GM23338 (cell line): ENCODE measurements around the gene SIL1. TPM values are rescaled to one million over a fixed set of nuclear protein-coding genes. Genes with fewer than 3 reads are reported as not detected.
"Not testable (repeated sequence)": the region's sequence is repeated elsewhere in the genome, so short reads cannot be mapped to it uniquely, and the experiment has no call there.

Source experiments
- ATAC-seq: fragments of 200-7000 bp; cut with Tn5 transposase; 3 replicates; pipeline ENCODE4 v1.9.1; 2020
- DNase-seq: peaks from one replicate; pipeline ENCODE4 v3.0.0-alpha.2; 2015; ENCODE audit warnings: low spot score
- H2AFZ ChIP-seq: fragments of 200-600 bp; sonication (generic); 2 replicates; pipeline ENCODE4 v1.8.0; 2016; ENCODE audit warnings: antibody characterized with exemption, mild to moderate bottlenecking, moderate library complexity
- H3F3A ChIP-seq: fragments of 200-600 bp; sonication (generic); replicated peaks from 2 replicates; pipeline ENCODE4 v1.8.0; 2017; ENCODE audit warnings: antibody characterized with exemption, mixed run types, low read depth
- H3K27ac ChIP-seq: fragments of 200-600 bp; sonication (generic); 2 replicates; pipeline ENCODE4 v1.6.1; 2016; ENCODE audit warnings: low read depth
- H3K27me3 ChIP-seq: fragments of 200-600 bp; sonication (generic); 2 replicates; pipeline ENCODE4 v1.8.0; 2016; ENCODE audit warnings: mild to moderate bottlenecking, mixed run types, moderate library complexity; ENCODE audit not compliant: insufficient read depth
- H3K36me3 ChIP-seq: fragments of 200-600 bp; sonication (generic); 2 replicates; pipeline ENCODE4 v1.8.0; 2016; ENCODE audit warnings: mild to moderate bottlenecking; ENCODE audit not compliant: insufficient read depth
- H3K4me1 ChIP-seq: fragments of 200-600 bp; sonication (generic); 2 replicates; pipeline ENCODE4 v1.8.0; 2016; ENCODE audit warnings: mild to moderate bottlenecking, moderate library complexity; ENCODE audit not compliant: insufficient read depth
- H3K4me2 ChIP-seq: fragments of 200-600 bp; sonication (generic); 2 replicates; pipeline ENCODE4 v1.7.1; 2017; ENCODE audit warnings: mixed run types
- H3K4me3 ChIP-seq: fragments of 200-600 bp; sonication (generic); 2 replicates; pipeline ENCODE4 v1.6.1; 2016; ENCODE audit warnings: mixed run types
- H3K79me2 ChIP-seq: fragments of 200-600 bp; sonication (generic); replicated peaks from 2 replicates; pipeline ENCODE4 v1.8.0; 2017; ENCODE audit warnings: mild to moderate bottlenecking; ENCODE audit not compliant: insufficient read depth
- H3K9me2 ChIP-seq: fragments of 200-600 bp; sonication (generic); 2 replicates; pipeline ENCODE4 v1.8.0; 2017; ENCODE audit not compliant: insufficient read depth
- H4K20me1 ChIP-seq: fragments of 200-600 bp; sonication (generic); replicated peaks from 2 replicates; pipeline ENCODE4 v1.8.0; 2017; ENCODE audit warnings: mild to moderate bottlenecking; ENCODE audit not compliant: insufficient read depth
- H3K27ac Mint-ChIP-seq: 2 replicates; pipeline ENCODE4 v1.8.0; 2020; ENCODE audit warnings: inconsistent platforms, mild to moderate bottlenecking, moderate library complexity, mixed read lengths
- H3K27me3 Mint-ChIP-seq: 3 replicates; pipeline ENCODE4 v1.8.0; 2022; ENCODE audit warnings: low read depth, mild to moderate bottlenecking, moderate library complexity, mixed read lengths, inconsistent platforms; ENCODE audit not compliant: insufficient read depth, poor library complexity
- H3K36me3 Mint-ChIP-seq: 3 replicates; pipeline ENCODE4 v1.8.0; 2021; ENCODE audit warnings: low read depth, mild to moderate bottlenecking, inconsistent platforms, moderate library complexity, mixed read lengths
- H3K4me1 Mint-ChIP-seq: 3 replicates; pipeline ENCODE4 v1.8.0; 2020; ENCODE audit warnings: mild to moderate bottlenecking, inconsistent platforms, mixed read lengths
- H3K4me3 Mint-ChIP-seq: 3 replicates; pipeline ENCODE4 v1.8.0; 2021; ENCODE audit warnings: moderate library complexity, mild to moderate bottlenecking, inconsistent platforms, mixed read lengths
- H3K9me3 Mint-ChIP-seq: 3 replicates; pipeline ENCODE4 v1.8.0; 2020; ENCODE audit warnings: moderate library complexity, mild to moderate bottlenecking, inconsistent platforms, mixed read lengths
- JUNB ChIP-seq: IDR thresholded peaks from one replicate; pipeline ENCODE4 v1.6.1; 2016; ENCODE audit warnings: antibody characterized with exemption; ENCODE audit not compliant: unreplicated experiment
- NANOG ChIP-seq: IDR thresholded peaks from 2 replicates; pipeline ENCODE4 v1.6.1; 2016; ENCODE audit warnings: antibody characterized with exemption, borderline replicate concordance
- ZNF462 ChIP-seq: fragments of 250-450 bp; sonication (Bioruptor Pico); IDR thresholded peaks from 2 replicates; pipeline ENCODE4 v1.5.0; 2020; ENCODE audit warnings: mild to moderate bottlenecking, moderate library complexity
- polyA plus RNA-seq: library from polyadenylated mRNA; unstranded; fragments of >200 nt; fragmentation: Nextera tagmentation; extraction: Ambion mirVana; gene quantifications from 2 replicates; pipeline ENCODE4 v1.2.1, GENCODE V29; 2016
- total RNA-seq: library from RNA; depleted of rRNA; stranded (reverse); fragments of >200 nt; shearing (Covaris generic); gene quantifications from 2 replicates; pipeline ENCODE4 v1.2.3, GENCODE V29; 2014
- TF ChIP-seq, protein P1 (sequence below): IDR thresholded peaks from 2 replicates; pipeline ENCODE4 v1.6.1; 2016; ENCODE audit warnings: antibody characterized with exemption

Gene SIL1
- total and polyA plus RNA-seq, 2 experiments from 2014 or later, result 5.5 to 5.9 TPM

DNA sequence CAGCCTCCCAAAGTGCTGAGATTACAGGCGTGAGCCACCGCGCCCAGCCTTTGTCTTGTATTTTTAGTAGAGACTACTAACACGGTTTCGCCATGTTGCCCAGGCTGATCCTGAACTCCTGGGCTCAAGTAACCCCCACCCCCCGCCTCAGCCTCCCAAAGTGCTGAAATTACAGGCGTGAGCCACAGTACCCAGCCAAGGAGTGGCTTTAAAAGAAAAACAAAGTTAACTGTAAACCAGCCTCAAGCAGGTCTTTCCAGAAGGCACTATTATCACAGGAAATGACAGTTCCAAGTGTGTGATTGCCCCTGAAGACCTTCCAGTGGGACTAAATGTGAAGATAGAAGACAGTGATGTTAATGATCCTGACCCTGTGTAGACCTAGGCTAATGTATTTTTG lies 31.1 kb downstream of the SIL1 start:
- no peak for DNase-seq
- H3K9me3 Mint-ChIP-seq, result peaks cover 15% of the 10 kb centered on the region
- no peak overlapping the region for H3K4me3 Mint-ChIP-seq
- Histone ChIP-seq H3K4me2 (no peak overlapping the region), H3K27ac (no peak overlapping the region), H3K79me2 (no peaks in the 10 kb centered on the region), H3K4me1 (peaks cover 2% of the 10 kb centered on the region; the same call in 1 of the 2 replicates), H3F3A (no peaks in the 10 kb centered on the region), H3K27me3 (no peaks in the 10 kb centered on the region), H3K9me2 (no peaks in the 10 kb centered on the region), H3K4me3 (no peak overlapping the region), H2AFZ (no peak overlapping the region), H3K36me3 (no peaks in the 10 kb centered on the region), H4K20me1 (no peaks in the 10 kb centered on the region)
- TF ChIP-seq ZNF462, result no peak
- TF ChIP-seq JUNB, result no peak
- TF ChIP-seq NANOG, result no peak
- TF ChIP-seq, protein P1, sequence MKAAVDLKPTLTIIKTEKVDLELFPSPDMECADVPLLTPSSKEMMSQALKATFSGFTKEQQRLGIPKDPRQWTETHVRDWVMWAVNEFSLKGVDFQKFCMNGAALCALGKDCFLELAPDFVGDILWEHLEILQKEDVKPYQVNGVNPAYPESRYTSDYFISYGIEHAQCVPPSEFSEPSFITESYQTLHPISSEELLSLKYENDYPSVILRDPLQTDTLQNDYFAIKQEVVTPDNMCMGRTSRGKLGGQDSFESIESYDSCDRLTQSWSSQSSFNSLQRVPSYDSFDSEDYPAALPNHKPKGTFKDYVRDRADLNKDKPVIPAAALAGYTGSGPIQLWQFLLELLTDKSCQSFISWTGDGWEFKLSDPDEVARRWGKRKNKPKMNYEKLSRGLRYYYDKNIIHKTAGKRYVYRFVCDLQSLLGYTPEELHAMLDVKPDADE, result no peak
- H3K27me3 Mint-ChIP-seq, result no peaks in the 10 kb centered on the region
- no peak for ATAC-seq
- peaks cover 5% of the 10 kb centered on the region for H3K36me3 Mint-ChIP-seq
- H3K27ac Mint-ChIP-seq, result no peak overlapping the region
- H3K4me1 Mint-ChIP-seq, result peaks cover 14% of the 10 kb centered on the region

- not testable (repeated sequence) for H3K4me2 ChIP-seq, H2AFZ ChIP-seq, H3K36me3 ChIP-seq, ATAC-seq, H3K4me3 ChIP-seq, H3K27ac Mint-ChIP-seq, H3K27ac ChIP-seq, H3K4me3 Mint-ChIP-seq, DNase-seq, H4K20me1 ChIP-seq, H3K27me3 ChIP-seq, H3K27me3 Mint-ChIP-seq, H3K9me2 ChIP-seq, H3K36me3 Mint-ChIP-seq, H3K4me1 ChIP-seq, H3K9me3 Mint-ChIP-seq, H3K79me2 ChIP-seq, H3F3A ChIP-seq
- H3K4me1 Mint-ChIP-seq, result peaks cover 20% of the 10 kb centered on the region
Measured at GRCh38 chr5:139164897-139165296, 33.3 kb downstream of the SIL1 start.
